IPS-18c (cell line): ENCODE data around the gene LDLR.
"Not testable (repeated sequence)": the region's sequence is repeated elsewhere in the genome, so short reads cannot be mapped to it uniquely, and the experiment has no call there.

Experiments used
- H3K4me3 ChIP-seq: 2 replicates; pipeline ENCODE4 v1.7.0; 2013; ENCODE audit warnings: low read depth, mild to moderate bottlenecking, low read length, moderate library complexity; ENCODE audit not compliant: insufficient read depth
- H3K9me3 ChIP-seq: one replicate; pipeline ENCODE4 v1.6.1; 2013; ENCODE audit warnings: mild to moderate bottlenecking, low read length, moderate library complexity; ENCODE audit not compliant: control insufficient read depth, insufficient read depth

Gene LDLR

GRCh38 chr19:11175920-11176319 is 86.7 kb downstream of the LDLR start:
- H3K9me3 ChIP-seq = no peaks in the 10 kb centered on the region
- H3K4me3 ChIP-seq = no peak overlapping the region

- H3K4me3 ChIP-seq = no peak overlapping the region
- no peaks in the 10 kb centered on the region for H3K9me3 ChIP-seq
Observed at GRCh38 chr19:11176466-11177193, 87.4 kb downstream of the LDLR start.

DNA sequence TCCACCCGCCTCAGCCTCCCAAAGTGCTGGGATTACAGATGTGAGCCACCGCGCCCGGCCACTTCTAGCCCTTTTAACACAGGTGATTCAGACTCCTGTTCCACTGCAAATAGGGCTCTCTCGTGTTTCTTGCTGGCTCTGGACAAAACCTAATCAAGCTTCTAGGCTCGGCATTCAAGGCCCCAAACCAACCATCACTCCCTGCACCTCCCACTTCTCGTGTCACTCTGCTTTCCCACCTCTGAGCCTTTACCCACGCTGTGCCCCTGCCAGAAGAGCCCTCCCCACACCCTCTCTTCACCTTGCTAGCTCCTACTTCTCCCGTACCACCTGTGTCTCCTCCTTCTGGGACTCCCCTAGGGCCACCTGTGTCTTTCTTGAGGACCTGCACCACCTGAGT is 88.3 kb downstream of the LDLR start:
- no peak overlapping the region for H3K4me3 ChIP-seq
- H3K9me3 ChIP-seq = no peaks in the 10 kb centered on the region

DNA sequence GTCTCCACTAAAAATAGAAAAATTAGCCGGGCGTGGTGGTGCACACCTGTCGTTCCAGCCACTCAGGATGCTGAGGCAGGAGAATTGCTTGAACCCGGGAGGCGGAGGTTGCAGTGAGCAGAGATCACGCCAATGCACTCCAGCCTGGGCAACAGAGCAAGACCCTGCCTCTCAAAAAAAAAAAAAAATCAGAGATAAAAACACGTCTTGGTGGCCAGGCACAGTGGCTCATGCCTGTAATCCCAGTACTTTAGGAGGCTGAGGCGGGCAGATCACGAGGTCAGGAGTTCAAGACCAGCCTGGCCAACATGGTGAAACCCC is 89.8 kb downstream of the LDLR start:
- H3K9me3 ChIP-seq, H3K4me3 ChIP-seq: not testable (repeated sequence)

- H3K4me3 ChIP-seq = no peak overlapping the region
Observed at GRCh38 chr19:11179716-11180297, 90.5 kb downstream of the LDLR start.

GRCh38 chr19:11180346-11180745 is 91.1 kb downstream of the LDLR start:
- Histone ChIP-seq H3K9me3 (no peaks in the 10 kb centered on the region), H3K4me3 (no peak overlapping the region)

More at GRCh38 chr19:11179716-11180297, 90.5 kb downstream of the LDLR start:
- no peaks in the 10 kb centered on the region for H3K9me3 ChIP-seq

- H3K4me3 ChIP-seq, H3K9me3 ChIP-seq: not testable (repeated sequence)
Observed at GRCh38 chr19:11180975-11181374, 91.7 kb downstream of the LDLR start.

GRCh38 chr19:11181488-11181887 is 92.2 kb downstream of the LDLR start:
- Histone ChIP-seq H3K4me3 (no peak overlapping the region), H3K9me3 (no peaks in the 10 kb centered on the region)
